SHP77 (cell line): Measurements from ENCODE around the gene MSI2.

Experiments used
- DNase-seq, 2 experiments: peaks; one replicate each; lab custom pipeline; 2025; lab: John Stamatoyannopoulos, UW

Gene MSI2

GRCh38 chr17:57342963-57343589 lies 86.8 kb downstream of the MSI2 start:
- no peak for DNase-seq

- DNase-seq: no peak
These were observed 87.4 kb downstream of the MSI2 start for GRCh38 chr17:57343717-57344116.

GRCh38 chr17:57344261-57344660 lies 87.9 kb downstream of the MSI2 start:
- DNase-seq: no peak

DNA sequence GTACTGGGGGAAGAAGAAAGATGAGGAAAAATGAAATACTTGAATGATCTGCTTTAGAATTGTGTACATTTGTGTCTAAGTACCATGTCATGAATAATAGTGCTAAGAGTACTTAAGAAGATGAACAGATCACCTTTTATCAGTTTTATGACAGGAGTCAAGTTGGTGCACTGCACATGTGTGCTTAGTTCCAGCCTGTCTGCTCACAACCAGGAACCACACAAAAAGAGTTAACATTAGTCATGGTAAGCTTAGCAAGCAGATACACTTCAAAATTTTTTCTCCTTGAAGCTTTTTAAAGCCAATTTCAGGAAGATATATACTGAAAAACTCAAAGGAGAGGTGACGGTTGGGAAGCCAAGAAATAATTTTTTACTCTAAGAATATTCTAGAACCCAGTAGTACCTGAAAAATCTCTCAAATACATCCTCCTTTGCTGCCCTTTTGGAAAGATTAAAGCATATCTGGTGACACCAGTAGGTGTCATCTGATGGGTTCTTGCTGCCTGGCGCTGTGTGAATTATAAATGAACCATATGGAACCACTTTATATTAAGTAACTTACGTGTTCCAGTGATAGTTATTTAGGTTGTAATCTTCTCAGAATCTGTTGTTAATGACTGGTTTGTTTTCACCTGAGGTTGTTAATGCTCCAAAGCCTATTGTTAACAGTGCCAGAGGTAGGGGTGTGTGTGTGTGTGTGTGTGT lies 93.4 kb downstream of the MSI2 start:
- no peak for DNase-seq

GRCh38 chr17:57350266-57350665 lies 93.9 kb downstream of the MSI2 start:
- DNase-seq: no peak

- DNase-seq: no peak
These were observed 96.4 kb downstream of the MSI2 start for GRCh38 chr17:57352665-57353175.

- no peak for DNase-seq
These were observed 98.3 kb downstream of the MSI2 start for GRCh38 chr17:57354673-57355072.

DNA sequence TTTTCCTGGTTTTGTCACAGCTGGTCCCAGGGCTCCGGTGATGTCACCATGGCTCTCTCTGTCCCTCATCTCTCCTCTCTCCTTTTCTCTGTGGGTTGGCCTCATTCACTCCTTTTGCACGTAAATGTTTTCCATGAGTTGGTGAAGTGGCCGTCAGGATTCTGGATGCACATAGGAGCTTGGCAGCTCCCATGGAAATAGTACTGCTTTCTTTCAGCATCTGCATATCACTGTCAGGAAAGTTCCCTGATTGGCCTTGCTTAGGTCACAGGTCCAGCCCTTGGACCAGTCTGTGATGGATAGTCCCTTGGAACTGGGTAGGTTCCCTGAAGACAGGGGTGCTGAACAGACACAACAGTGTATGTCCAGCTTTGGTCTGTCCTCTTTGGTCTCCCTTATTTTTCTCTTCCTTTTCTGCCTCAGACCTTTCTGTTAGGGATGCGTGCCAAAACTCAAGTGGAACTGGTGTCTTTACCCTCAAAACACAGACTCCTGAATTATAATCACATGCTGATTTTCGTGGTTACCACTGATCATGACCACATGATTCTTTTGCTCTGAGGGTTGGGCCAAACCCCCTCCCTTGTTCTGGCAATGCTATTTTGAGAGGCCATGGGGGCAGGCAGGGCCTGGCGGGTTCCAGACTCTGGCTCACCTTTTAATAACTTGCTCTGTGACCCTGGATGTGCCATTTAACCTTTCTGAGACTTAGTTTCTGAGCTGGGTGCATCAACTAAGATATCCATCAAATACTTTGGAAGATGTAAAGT lies 99.0 kb downstream of the MSI2 start:
- DNase-seq: no peak

GRCh38 chr17:57356153-57356718 lies 99.9 kb downstream of the MSI2 start:
- DNase-seq: no peak

DNA sequence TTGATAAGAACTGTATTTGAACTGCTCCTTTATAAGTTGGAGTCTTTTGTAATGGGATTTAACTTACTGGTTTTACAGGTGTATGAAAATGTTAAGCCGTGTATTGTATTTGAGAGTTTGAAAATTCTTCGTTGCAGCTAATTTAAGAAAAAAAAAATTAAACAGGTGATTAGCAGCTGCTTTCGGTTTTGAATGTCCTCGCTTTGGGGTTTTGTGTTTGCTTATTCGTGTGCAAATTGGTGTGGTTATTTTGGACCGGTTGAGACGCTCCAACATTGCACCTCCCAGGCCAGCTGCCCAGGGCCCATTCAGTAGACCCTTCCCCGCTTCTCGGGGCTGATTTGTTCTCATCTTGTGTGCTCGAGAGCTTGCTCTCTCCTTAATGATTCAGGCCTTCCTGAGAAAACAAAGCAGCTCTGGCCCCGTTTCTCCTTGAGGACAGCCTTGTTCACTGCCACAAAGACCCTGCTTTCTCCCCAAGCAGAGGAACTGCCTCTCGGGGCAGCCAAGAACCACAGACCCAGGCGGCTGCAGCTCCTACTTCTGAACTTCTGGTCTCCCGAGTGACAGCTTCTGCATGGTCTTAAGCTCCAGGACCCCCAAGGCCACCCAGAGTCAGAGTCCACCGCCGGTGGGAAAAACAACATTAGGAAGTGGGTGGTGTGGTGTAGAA lies 100.5 kb downstream of the MSI2 start:
- DNase-seq: peak; percentile 8 to 21

DNA sequence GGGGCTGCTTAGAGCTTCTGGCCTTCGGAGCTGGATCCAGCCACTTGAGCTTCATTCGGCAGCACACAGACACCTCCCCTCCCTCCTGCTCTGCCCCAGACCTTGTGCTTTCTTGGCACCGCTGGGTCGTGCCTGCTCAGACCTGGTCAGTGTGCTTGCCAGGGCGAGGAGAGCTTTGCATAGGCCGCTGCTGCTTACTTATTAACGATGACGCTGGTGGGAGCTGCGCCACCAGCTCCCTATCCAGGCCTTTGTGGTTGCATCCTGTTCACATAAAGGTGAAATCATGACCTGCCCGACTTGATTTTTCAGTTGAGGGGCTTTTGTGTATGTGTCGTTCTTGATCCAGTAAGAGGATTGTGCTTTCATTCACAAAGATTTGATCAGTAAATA lies 101.1 kb downstream of the MSI2 start:
- peak in 1 of 2 experiments; percentile 31 for DNase-seq

DNA sequence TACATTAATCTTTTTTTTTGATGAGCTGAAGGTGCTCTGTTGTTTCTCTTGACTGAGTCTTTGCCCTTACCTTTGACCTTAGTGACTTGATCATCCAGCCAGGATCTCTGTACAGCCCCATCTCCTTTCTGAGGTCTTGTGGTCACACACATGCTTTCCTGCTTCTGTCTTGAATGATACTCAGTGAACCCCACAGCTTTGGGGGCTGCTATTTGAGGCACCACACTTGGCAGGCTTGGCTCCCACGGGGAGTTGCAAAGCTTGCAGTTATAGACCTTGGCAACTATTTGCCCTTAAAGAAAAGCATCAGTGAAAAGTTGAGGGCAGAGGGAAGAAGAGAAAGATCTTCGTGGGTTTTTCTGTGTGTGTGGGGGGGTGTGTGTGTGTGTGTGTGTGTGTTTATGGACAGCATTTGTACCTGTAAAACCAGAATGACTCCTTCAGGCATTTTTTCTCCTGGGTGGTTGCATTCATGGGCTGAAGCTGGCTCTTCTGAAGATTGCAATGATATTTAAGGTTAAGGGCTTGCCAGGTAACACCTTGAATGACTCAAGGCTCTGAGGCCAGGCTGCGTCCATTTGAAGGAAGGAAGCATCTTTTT lies 101.6 kb downstream of the MSI2 start:
- no peak for DNase-seq

DNA sequence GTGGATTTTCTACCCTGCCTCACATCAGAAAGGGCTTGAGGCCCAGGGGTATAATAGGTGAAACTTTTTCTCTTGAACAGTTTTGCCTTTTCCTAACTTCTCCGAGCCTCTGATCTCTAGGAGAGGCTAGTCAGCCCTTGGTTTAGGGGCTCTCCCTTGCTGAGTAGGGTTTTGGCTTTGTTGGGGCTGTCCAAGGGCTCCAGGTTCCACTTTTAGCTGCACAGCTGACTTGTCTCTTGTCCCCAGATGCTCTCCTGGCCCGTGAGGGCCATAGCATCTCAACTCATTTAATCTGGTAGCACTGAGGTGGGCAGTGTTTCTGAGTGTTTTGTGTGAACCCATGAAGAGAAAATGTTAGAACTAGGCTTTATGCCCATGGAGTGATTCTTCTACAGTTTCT lies 103.9 kb downstream of the MSI2 start:
- DNase-seq: no peak

GRCh38 chr17:57362797-57363556 lies 106.7 kb downstream of the MSI2 start:
- DNase-seq: no peak

- no peak for DNase-seq
These were observed 107.3 kb downstream of the MSI2 start for GRCh38 chr17:57363580-57363979.

GRCh38 chr17:57363998-57364643 lies 107.8 kb downstream of the MSI2 start:
- no peak for DNase-seq

DNA sequence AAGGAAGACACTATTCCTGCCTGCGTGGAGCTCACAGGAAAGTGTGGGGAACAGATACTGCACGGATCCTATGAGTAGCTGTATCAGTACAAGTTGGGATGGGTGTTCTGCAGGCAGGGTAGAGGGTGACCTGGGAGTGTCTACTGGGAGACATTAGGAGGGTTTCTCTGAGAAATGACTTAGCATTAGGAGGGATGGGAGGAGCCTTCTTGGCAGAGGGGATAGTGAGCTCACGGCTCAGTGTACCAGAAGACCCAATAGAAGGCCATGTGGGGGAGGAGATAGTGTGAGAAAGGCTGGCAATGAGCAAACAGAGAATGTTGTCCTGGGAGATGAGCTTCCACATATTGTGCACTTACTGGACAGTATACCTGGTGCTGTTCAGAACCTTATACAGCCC lies 109.1 kb downstream of the MSI2 start:
- DNase-seq: no peak

- DNase-seq: no peak
These were observed 109.8 kb downstream of the MSI2 start for GRCh38 chr17:57366177-57366557.

DNA sequence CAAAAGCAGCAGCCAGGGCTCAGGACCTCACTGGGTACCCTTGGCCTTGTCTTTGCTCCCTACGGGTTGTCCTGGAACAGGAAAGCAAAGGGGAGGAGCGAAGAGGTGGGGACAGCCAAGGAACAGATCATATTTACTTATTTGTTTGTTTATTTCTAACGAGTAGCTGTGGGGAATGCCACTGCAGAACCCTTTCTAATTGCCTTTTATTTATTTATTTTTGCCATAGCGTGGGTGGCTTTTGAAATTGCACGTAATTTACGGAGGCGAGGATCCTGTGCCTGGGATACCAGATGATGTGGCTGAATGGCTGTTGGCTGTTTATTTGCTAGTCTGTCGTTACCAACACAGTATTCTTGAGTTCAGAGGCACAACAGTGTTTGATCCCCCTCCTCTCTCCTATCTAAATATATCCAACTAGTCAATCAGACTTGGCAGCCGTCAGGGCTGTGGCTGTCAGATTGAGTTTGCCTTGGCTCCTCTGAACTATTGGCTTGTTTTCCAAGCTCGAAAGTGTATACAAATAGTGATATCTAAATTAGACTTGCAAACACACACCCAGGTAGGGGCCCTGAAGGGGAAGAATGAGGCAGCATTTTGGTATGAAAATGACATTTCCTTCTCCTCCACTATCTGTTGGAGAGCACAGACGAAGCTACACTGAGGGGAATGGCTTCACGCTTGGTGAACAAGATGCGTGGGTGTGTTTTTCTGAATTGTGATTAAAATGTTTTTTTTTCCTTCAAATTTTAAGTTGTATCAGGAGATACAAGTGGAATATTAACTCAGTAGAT lies 110.4 kb downstream of the MSI2 start:
- no peak for DNase-seq
